K562 (cell line): ENCODE measurements around the gene PACS2. TPM values are rescaled to one million over a fixed set of nuclear protein-coding genes. Genes with fewer than 3 reads are reported as not detected.

ENCODE experiments used
- ATAC-seq: fragments of 200-7000 bp; cut with Tn5 transposase; 3 replicates; pipeline ENCODE4 v1.9.1; 2020; ENCODE audit warnings: moderate library complexity
- BruUV-seq: library from RNA; stranded (reverse); fragments of 400-500 nt; replicated peaks from 2 replicates; lab custom pipeline; 2021; lab: Mats Ljungman, UMichigan
- CTCF ChIA-PET: fragments of 300-600 bp; formaldehyde crosslinking; extraction: SDS; loops from one replicate; lab custom pipeline; 2021; ENCODE audit warnings: low intra/inter-chr PET ratio; lab: Yijun Ruan, JAX
- POLR2A ChIA-PET: fragments of 300-600, 350-650 bp; sonication (Branson Sonifier 250); formaldehyde crosslinking; extraction: SDS; loops from one replicate; lab custom pipeline; 2021; ENCODE audit warnings: antibody characterized with exemption, inconsistent platforms; lab: Yijun Ruan, JAX
- DNase-seq, 4 experiments: peaks; one replicate each; pipeline versions ENCODE4 v3.0.0 to v3.0.0-alpha.2; 2011 to 2018; ENCODE audit warnings: low spot score in 3 of 4, mixed read lengths in 3 of 4; ENCODE audit errors: extremely low read depth in 1 of 4
- FAIRE-seq: peaks from 2 replicates; lab custom pipeline; 2011; peaks lifted over from hg19 to GRCh38; lab: Jason Lieb, UNC
- H2AFZ ChIP-seq: 2 replicates; pipeline ENCODE4 v1.6.0; 2011; ENCODE audit warnings: low read depth, low read length, control low read depth, inconsistent platforms
- H3K27ac ChIP-seq: fragments of 200-600 bp; 3 replicates; pipeline ENCODE4 v1.8.0; 2011; ENCODE audit warnings: low read depth, mild to moderate bottlenecking, control low read depth, inconsistent platforms, low read length, moderate library complexity, mixed read lengths; ENCODE audit errors: extremely low read depth
- H3K27me3 ChIP-seq, 2 experiments: fragments of 300-600 bp in 1 of 2; 2 replicates in 1 of 2; 3 replicates in 1 of 2; pipeline versions ENCODE4 v1.6.0 to v1.8.0; 2011; ENCODE audit warnings: inconsistent platforms in 2 of 2, low read length in 2 of 2, mild to moderate bottlenecking in 1 of 2, mixed read lengths in 1 of 2, moderate library complexity in 1 of 2; ENCODE audit not compliant: control insufficient read depth in 2 of 2, insufficient read depth in 2 of 2
- H3K36me3 ChIP-seq: fragments of 300-600 bp; 3 replicates; pipeline ENCODE4 v1.8.0; 2011; ENCODE audit warnings: mild to moderate bottlenecking, low read length, inconsistent platforms; ENCODE audit not compliant: control insufficient read depth, insufficient read depth
- H3K4me1 ChIP-seq, 2 experiments: fragments of 200-600 bp in 1 of 2; replicated peaks in 1 of 2; 2 replicates in 1 of 2; 3 replicates in 1 of 2; pipeline versions ENCODE4 v1.5.1 to v1.8.0; 2011; ENCODE audit warnings: inconsistent platforms in 2 of 2, low read length in 2 of 2, mild to moderate bottlenecking in 1 of 2, mixed read lengths in 1 of 2, moderate library complexity in 1 of 2; ENCODE audit not compliant: control insufficient read depth in 2 of 2, insufficient read depth in 2 of 2
- H3K4me2 ChIP-seq: 2 replicates; pipeline ENCODE4 v1.6.1; 2011; ENCODE audit warnings: low read length, control low read depth, inconsistent platforms, mixed read lengths; ENCODE audit not compliant: insufficient read depth
- H3K4me3 ChIP-seq: fragments of 200-600 bp; sonication (generic), shearing (Covaris generic); 2 replicates; pipeline ENCODE4 v1.5.1; 2016; ENCODE audit warnings: control low read depth, inconsistent platforms
- H3K79me2 ChIP-seq: fragments of 200-600 bp; 3 replicates; pipeline ENCODE4 v1.8.0; 2011; ENCODE audit warnings: low read length, inconsistent platforms; ENCODE audit not compliant: control insufficient read depth, insufficient read depth
- H3K9ac ChIP-seq, 2 experiments: 2 replicates each; pipeline versions ENCODE4 v1.6.0 to v1.6.1; 2011; ENCODE audit warnings: low read depth in 2 of 2, low read length in 2 of 2, control low read depth in 1 of 2, inconsistent platforms in 1 of 2, mild to moderate bottlenecking in 1 of 2, mixed read lengths in 1 of 2; ENCODE audit not compliant: insufficient read depth in 1 of 2
- H3K9me1 ChIP-seq: one replicate; pipeline ENCODE4 v1.6.0; 2011; ENCODE audit warnings: inconsistent platforms, mild to moderate bottlenecking, low read length, moderate library complexity; ENCODE audit not compliant: control insufficient read depth, insufficient read depth
- H3K9me3 ChIP-seq: replicated peaks from 2 replicates; pipeline ENCODE4 v1.5.1; 2011; ENCODE audit warnings: low read depth, low read length, inconsistent platforms; ENCODE audit not compliant: control insufficient read depth, insufficient read depth
- H4K20me1 ChIP-seq: replicated peaks from 2 replicates; pipeline ENCODE4 v1.6.1; 2011; ENCODE audit warnings: low read length, inconsistent platforms, mixed read lengths; ENCODE audit not compliant: control insufficient read depth, insufficient read depth
- ARID4B ChIP-seq: sonication (generic); formaldehyde crosslinking; IDR thresholded peaks from 2 replicates; pipeline ENCODE4 v1.8.0; 2022; ENCODE audit warnings: mild to moderate bottlenecking, missing genetic modification reagents
- CBFA2T3 ChIP-seq: fragments of 450-650 bp; IDR thresholded peaks from 2 replicates; pipeline ENCODE4 v1.6.1; 2017
- CHD4 ChIP-seq: fragments of 200-600 bp; sonication (generic); IDR thresholded peaks from 3 replicates; pipeline ENCODE4 v1.6.1; 2012; ENCODE audit warnings: low read depth, mild to moderate bottlenecking, mixed read lengths, low read length, inconsistent platforms; ENCODE audit not compliant: insufficient read depth, insufficient replicate concordance, poor library complexity, severe bottlenecking
- POLR2AphosphoS2 ChIP-seq: IDR thresholded peaks from 2 replicates; pipeline ENCODE4 v1.6.1; 2012; ENCODE audit warnings: low read length, improper control_type of control experiment
- SAP30 ChIP-seq: fragments of 200-600 bp; sonication (generic); IDR thresholded peaks from 2 replicates; pipeline ENCODE4 v1.6.1; 2012; ENCODE audit warnings: borderline replicate concordance, low read depth, mild to moderate bottlenecking, moderate library complexity, low read length, control low read depth, inconsistent platforms; ENCODE audit not compliant: insufficient read depth, poor library complexity, severe bottlenecking
- SMARCC2 ChIP-seq: fragments of 450-650 bp; IDR thresholded peaks from 2 replicates; pipeline ENCODE4 v1.6.1; 2017; ENCODE audit warnings: antibody characterized with exemption, moderate library complexity, mild to moderate bottlenecking, low read depth
- ZBTB43 ChIP-seq: sonication (generic); formaldehyde crosslinking; IDR thresholded peaks from 2 replicates; pipeline ENCODE4 v1.8.0; 2023; ENCODE audit warnings: mild to moderate bottlenecking, missing genetic modification reagents
- ZBTB7A ChIP-seq: IDR thresholded peaks from 2 replicates; pipeline ENCODE4 v1.6.1; 2011; ENCODE audit warnings: low read depth, mild to moderate bottlenecking, low read length, moderate library complexity, borderline replicate concordance; ENCODE audit not compliant: control insufficient read depth
- ZNF41 ChIP-seq: fragments of 250-450 bp; sonication (Bioruptor Pico); conservative IDR thresholded peaks from 2 replicates; pipeline ENCODE4 v1.4.0; 2020; ENCODE audit warnings: mild to moderate bottlenecking
- ZNF436 ChIP-seq: fragments of 250-450, 450-650 bp; sonication (Bioruptor Pico); formaldehyde crosslinking; IDR thresholded peaks from 2 replicates; pipeline ENCODE4 v1.7.0; 2020; ENCODE audit warnings: mild to moderate bottlenecking
- ZNF695 ChIP-seq: fragments of 450-650 bp; formaldehyde crosslinking; IDR thresholded peaks from 2 replicates; pipeline ENCODE4 v1.4.0; 2020; ENCODE audit warnings: mild to moderate bottlenecking, moderate library complexity
- ZNF75A ChIP-seq: fragments of 450-650 bp; formaldehyde crosslinking; IDR thresholded peaks from 2 replicates; pipeline ENCODE4 v1.4.0; 2020; ENCODE audit warnings: mild to moderate bottlenecking
- WGBS: fragments of 100-300 bp; shearing (Covaris generic); methylation state at CpG from one replicate; pipeline ENCODE4 v1.1.6; 2016; ENCODE audit warnings: low coverage, mixed read lengths; ENCODE audit not compliant: insufficient coverage; ENCODE audit errors: missing lambda C conversion rate; 5-methylcytosine and 5-hydroxymethylcytosine counted together
- in situ Hi-C: fragments of 300-500 bp; cut with MboI; formaldehyde crosslinking; loops from 4 replicates; pipeline ENCODE4 v1.15.0; 2018; ENCODE audit warnings: inconsistent platforms, mixed read lengths
- intact Hi-C: fragments of 100-400 bp; cut with micrococcal nuclease; formaldehyde crosslinking; loops from 2 replicates; pipeline ENCODE4 v1.14.2; 2022
- polyA plus RNA-seq, 8 experiments: library from polyadenylated mRNA; depleted of rRNA in 4 of 8; stranded (reverse) in 5 of 8; unstranded in 3 of 8; fragments of >200 nt; fragmentation: Nextera tagmentation in 2 of 8; fragmentation: Illumina TruSeq in 1 of 8; extraction: Ambion mirVana in 2 of 8; extraction: Trizol in 1 of 8; gene quantifications; 2 replicates each; pipeline versions ENCODE4 v1.2.1 to v1.2.3, GENCODE V29; 2011 to 2014; ENCODE audit warnings: inconsistent platforms in 1 of 8, missing spikeins in 1 of 8
- total RNA-seq, 7 experiments: library from RNA; depleted of rRNA in 6 of 7; stranded (reverse); fragments of >200 nt in 6 of 7; fragmentation: Illumina TruSeq in 2 of 7; extraction: Trizol in 2 of 7; gene quantifications; 2 replicates each; pipeline versions ENCODE4 v1.2.1 to v1.2.3, GENCODE V29; 2011 to 2021; ENCODE audit warnings: low replicate concordance in 1 of 7

Gene PACS2
- total and polyA plus RNA-seq, 9 of the 15 experiments (the other 6 are each of a cell fraction or from before 2014, with no cell fraction given) = 0.11 to 20.8 (median 9.9) TPM

- TSS peak; percentile 30 for BruUV-seq
- peaks cover 79% of the 10 kb centered on the region for H3K79me2 ChIP-seq
- peaks cover 11 to 68% of the 10 kb centered on the region in 2 experiments; a peak in 4 of 5 replicates for H3K4me1 ChIP-seq
- no peak overlapping the region for H3K4me2 ChIP-seq
- POLR2A ChIA-PET = interaction anchor here (0.7 to 1.6 kb wide), 2 partner anchors 13 to 19 kb away, joined by 3 to 4 read pairs; no protein-coding TSS in a partner anchor
- H3K9ac ChIP-seq = peak overlapping the region in 1 of 2 experiments; percentile 55; a peak in 1 of 4 replicates
- H3K36me3 ChIP-seq = peaks cover 52% of the 10 kb centered on the region; the same call in 2 of the 3 replicates
- no peak for ATAC-seq
- no peak overlapping the region; the same call in 2 of the 3 replicates for H3K27ac ChIP-seq
- H3K9me3 ChIP-seq = no peaks in the 10 kb centered on the region; the same call in 1 of the 2 replicates
- peaks cover 6% of the 10 kb centered on the region for H3K9me1 ChIP-seq
- CTCF ChIA-PET = interaction anchor here (0.6 kb wide), 1 partner anchor 9 kb away, joined by 3 read pairs; no protein-coding TSS in a partner anchor
- H3K27me3 ChIP-seq = no peaks in the 10 kb centered on the region
- FAIRE-seq = no peak
- no peaks in the 10 kb centered on the region for H4K20me1 ChIP-seq
- 83% methylated on average over 15 of the region's 21 CpGs for WGBS
- no peak for DNase-seq
- intact Hi-C loops (no loop called here), in situ Hi-C loops (no loop called here)
- no peak overlapping the region for H3K4me3 ChIP-seq
- H2AFZ ChIP-seq = no peak overlapping the region
- no peak for TF ChIP-seq ARID4B (CRISPR knock-in tag)
- TF ChIP-seq SMARCC2 = no peak
- TF ChIP-seq ZBTB7A = no peak
- TF ChIP-seq CBFA2T3 = no peak
- TF ChIP-seq ZNF75A (CRISPR knock-in tag) = no peak
- no peak for TF ChIP-seq ZNF41 (CRISPR knock-in tag)
- no peak for TF ChIP-seq SAP30
- TF ChIP-seq ZNF695 (CRISPR knock-in tag) = no peak
- no peak for TF ChIP-seq POLR2AphosphoS2
- TF ChIP-seq CHD4 = no peak
- TF ChIP-seq ZBTB43 (CRISPR knock-in tag) = no peak
- TF ChIP-seq ZNF436 (CRISPR knock-in tag) = no peak
Observed at GRCh38 chr14:105422695-105423487, 108.3 kb downstream of the PACS2 start.
